Cardiac ventricle fibroblast (primary cell): Measurements from ENCODE around the gene TMEM119. TPM values are rescaled to one million over a fixed set of nuclear protein-coding genes. Genes with fewer than 3 reads are reported as not detected.

Source experiments
- total RNA-seq: library from RNA; depleted of rRNA; stranded (reverse); fragments of >200 nt; gene quantifications from 2 replicates; pipeline ENCODE4 v1.2.3, GENCODE V29; 2015

TMEM119 gene
- 21.3 and 27.7 TPM in 2 replicates for total RNA-seq

DNA sequence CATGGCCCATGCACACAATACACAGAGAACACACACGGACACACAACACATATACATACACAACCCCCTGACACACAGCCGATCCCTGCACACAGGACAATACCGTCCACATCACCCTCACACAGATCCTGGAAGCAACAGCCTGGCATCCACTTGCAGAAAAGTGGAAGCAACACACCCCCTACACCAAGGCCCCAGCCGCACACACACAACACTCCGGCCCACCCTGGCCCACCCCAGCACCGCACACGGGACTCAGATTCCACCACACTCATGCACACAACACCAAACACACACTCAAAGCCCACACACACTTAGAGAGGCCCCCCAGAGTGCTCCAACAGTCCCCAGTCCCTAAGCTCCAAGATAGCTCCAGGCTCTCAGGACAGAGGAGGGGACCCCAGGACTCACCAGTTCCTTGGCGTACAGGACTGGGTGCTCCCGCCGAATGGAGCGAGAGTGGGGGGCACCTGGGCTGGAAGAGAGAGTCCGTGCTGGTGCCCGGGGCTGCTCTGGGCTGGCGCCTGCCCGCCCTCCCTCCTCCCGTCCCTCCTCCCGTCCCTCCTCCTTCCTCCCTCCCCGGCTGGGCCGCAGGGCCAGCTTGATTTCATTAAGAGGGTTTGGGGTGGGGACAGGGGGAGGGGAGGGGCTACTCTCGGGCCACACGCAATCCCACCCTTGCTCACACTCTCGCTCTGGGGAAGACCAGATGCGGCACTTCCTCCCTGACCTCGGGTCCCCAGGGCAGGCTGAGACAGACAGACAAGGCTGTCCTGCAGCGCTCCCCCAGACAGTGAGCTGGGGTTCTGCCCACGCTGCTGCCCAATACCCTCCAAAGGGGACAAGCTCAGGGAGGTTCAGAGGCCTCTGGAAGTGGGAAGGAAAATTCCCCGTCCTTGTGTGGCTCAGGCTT, at the start of gene TMEM119:
Gene TMEM119 (minus strand): TSS at position 526 of the 913 bp plus-strand sequence. CDS start 5,701 bp downstream, outside the sequence.

DNA sequence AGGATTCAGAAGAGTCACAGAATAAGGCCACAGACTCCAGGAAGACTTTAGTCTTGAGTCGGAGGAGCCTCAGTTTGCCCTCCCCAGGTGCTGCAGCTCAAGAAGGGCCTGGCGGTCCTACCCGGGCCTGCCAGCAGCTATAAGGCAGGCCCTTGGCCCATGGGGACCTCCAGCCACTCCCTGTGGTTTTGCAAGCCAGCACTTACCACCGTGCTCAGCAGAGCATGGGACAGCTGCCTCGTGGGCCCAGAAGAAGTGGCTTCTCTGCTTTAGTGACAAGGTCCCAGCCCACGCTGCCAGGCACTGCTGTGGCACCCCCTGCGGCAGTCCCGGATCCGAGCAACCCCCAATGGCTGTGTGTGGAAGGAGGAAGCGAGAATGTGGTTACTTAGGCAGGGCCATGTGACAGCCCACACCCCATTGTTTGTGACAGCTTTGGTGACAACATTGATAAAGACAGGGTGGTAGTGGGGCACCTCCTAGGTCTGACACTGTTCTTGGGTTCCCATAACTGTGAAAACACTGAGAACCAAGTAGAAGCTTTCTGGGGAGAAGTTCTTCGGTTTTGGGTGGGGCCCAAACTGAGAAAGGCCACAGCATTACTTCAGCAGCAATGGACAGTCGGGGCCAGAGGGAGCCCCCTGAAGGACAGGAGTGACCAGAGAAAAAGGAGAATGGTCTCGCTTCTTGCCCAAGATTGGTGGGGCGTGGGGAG, 35.8 kb upstream of the TMEM119 start, which contains the start of gene SELPLG:
Gene SELPLG (minus strand): TSS at position 361 of the 715 bp plus-strand sequence. CDS start 9,587 bp downstream, outside the sequence.

DNA sequence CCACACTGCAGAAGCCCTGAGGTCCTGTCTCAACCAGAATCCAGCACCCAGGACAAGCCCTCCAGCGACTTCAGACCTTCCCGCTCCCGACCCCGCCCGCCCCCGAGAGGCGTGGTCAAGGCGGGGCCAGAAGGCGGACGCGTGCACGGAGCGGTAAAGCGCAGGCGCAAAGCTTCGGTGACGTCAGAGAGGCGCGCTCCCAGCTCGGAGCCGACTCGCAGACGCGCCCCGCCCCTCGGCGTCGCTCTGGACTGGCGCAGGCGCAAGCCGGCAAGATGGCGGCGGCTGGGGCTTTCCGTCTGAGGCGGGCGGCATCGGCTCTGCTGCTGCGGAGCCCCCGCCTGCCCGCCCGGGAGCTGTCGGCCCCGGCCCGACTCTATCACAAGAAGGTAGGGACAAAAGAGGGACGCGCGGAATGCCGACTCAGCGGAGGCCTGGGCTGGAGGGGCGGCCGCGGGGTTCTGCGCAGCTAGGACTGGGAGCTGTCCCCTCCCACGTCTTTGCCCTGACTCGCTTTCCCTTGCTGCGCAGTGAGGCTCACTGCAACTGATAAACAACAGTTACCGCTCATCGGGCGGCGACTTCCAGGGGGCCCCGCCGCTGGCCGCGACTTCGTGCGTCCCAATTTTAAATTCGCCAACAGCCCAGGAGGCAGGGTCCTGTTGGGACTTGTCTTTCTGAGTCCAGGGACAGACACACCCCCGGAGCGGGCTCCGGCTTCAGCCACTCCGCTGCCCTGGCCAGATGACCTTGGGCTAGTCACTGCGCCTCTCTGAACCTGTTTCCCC, 35.3 kb downstream of the TMEM119 start, which contains the start of gene ISCU:
Gene ISCU (plus strand): TSS at position 249 of the 788 bp plus-strand sequence. CDS start 27 bp downstream, at position 276.

GRCh38 chr12:108560752-108561719, 36.8 kb downstream of the TMEM119 start, which contains the start of gene SART3:
TSS of gene SART3 (minus strand) at chr12:108561173. CDS start at chr12:108561154, 19 bp downstream.

Other genes with a start within 250 kb of the TMEM119 start
- 4.4 and 6.3 TPM in 2 replicates for gene FICD, start 82.8 kb downstream of the TMEM119 start, total RNA-seq
- gene SART3, start 36.9 kb downstream of the TMEM119 start, total RNA-seq = 30.0 and 46.5 TPM in 2 replicates
- 146 and 188 TPM in 2 replicates for gene ISCU, start 35.5 kb downstream of the TMEM119 start, total RNA-seq
- gene SELPLG, start 35.8 kb upstream of the TMEM119 start, total RNA-seq = 0.62 and 0.64 TPM in 2 replicates
- gene CORO1C, start 133.4 kb upstream of the TMEM119 start, total RNA-seq = 71.7 and 87.1 TPM in 2 replicates